ENCODE measurements around the gene FDX2. TPM values are rescaled to one million over a fixed set of nuclear protein-coding genes. Genes with fewer than 3 reads are reported as not detected.

Gene FDX2
- total RNA-seq, 1 donor from 2014 or later, result 25.0 TPM

- intact Hi-C loops (cut with DNase I), result no loop called here
- Histone ChIP-seq H3K27ac (no peak overlapping the region), H3K36me3 (peaks cover 0 to 27% of the 10 kb centered on the region in 2 donors), H3K4me1 (peaks cover 7% of the 10 kb centered on the region), H3K9me3 (no peaks in the 10 kb centered on the region), H3K27me3 (no peaks in the 10 kb centered on the region), H3K4me3 (no peak overlapping the region)
- no peak for TF ChIP-seq POLR2AphosphoS5 (IDR thresholded peaks at IDR 0.05; ENCODE audit: insufficient read depth in 1 of 2, low read depth in 1 of 2)
- TF ChIP-seq POLR2A (IDR thresholded peaks at IDR 0.05), result no peak
- no peak for DNase-seq (ENCODE audit: extremely low spot score in 2 of 2)
Observed at GRCh38 chr19:10260141-10260584, 55.7 kb downstream of the FDX2 start.

Small RNA genes within 50 kb of the gene (small RNA-seq; reads per million reads assigned to genes)
- not detected for gene AC011511.1
- gene AC011511.4, result not detected

Other genes starting within 250 kb of the FDX2 start
- gene SHFL, start 229.7 kb downstream of the FDX2 start, total RNA-seq, result 46.9 TPM
- gene ANGPTL6, start 213.3 kb downstream of the FDX2 start, total RNA-seq, result not detected
- 55.2 TPM for gene PPAN, start 209.7 kb downstream of the FDX2 start, total RNA-seq
- gene P2RY11, start 204.3 kb downstream of the FDX2 start, total RNA-seq, result 9.1 TPM
- gene EIF3G, start 196.1 kb downstream of the FDX2 start, total RNA-seq, result 249 TPM
- 36.8 TPM for gene DNMT1, start 121.1 kb downstream of the FDX2 start, total RNA-seq
- gene S1PR2, start 84.7 kb downstream of the FDX2 start, total RNA-seq, result 28.2 TPM
- gene MRPL4, start 63.8 kb downstream of the FDX2 start, total RNA-seq, result 55.0 TPM
- gene ICAM1, start 44.9 kb downstream of the FDX2 start, total RNA-seq, result 22.3 TPM
- not detected for gene ICAM4, start 29.1 kb downstream of the FDX2 start, total RNA-seq
- gene ICAM5, start 26.1 kb downstream of the FDX2 start, total RNA-seq, result 2.0 TPM
- gene ZGLP1, start 6.2 kb downstream of the FDX2 start, total RNA-seq, result 5.2 TPM
- gene RAVER1, start 17.5 kb upstream of the FDX2 start, total RNA-seq, result 25.5 TPM
- gene ICAM3, start 23.6 kb upstream of the FDX2 start, total RNA-seq, result 7.9 TPM
- gene TYK2, start 64.6 kb upstream of the FDX2 start, total RNA-seq, result 115 TPM
- 112 TPM for gene CDC37, start 87.5 kb upstream of the FDX2 start, total RNA-seq
- 16.7 TPM for gene PDE4A, start 104.5 kb upstream of the FDX2 start, total RNA-seq
- gene KEAP1, start 187.3 kb upstream of the FDX2 start, total RNA-seq, result 53.5 TPM
- gene S1PR5, start 201.4 kb upstream of the FDX2 start, total RNA-seq, result 36.6 TPM
- gene ATG4D, start 227.9 kb upstream of the FDX2 start, total RNA-seq, result 18.2 TPM
- 21.6 TPM for gene KRI1, start 250.0 kb upstream of the FDX2 start, total RNA-seq